HCT116 (cell line): ENCODE data around the gene NTN5. TPM values are rescaled to one million over a fixed set of nuclear protein-coding genes. Genes with fewer than 3 reads are reported as not detected.

Experiments
- ATAC-seq: fragments of 200-7000 bp; cut with Tn5 transposase; 2 replicates; pipeline ENCODE4 v1.9.1; 2020; ENCODE audit warnings: mild to moderate bottlenecking, moderate library complexity
- BruUV-seq: library from RNA; stranded (reverse); fragments of 400-500 nt; replicated peaks from 2 replicates; lab custom pipeline; 2021; lab: Mats Ljungman, UMichigan
- CTCF ChIA-PET: fragments of 300-600 bp; sonication (Branson Sonifier 250); formaldehyde crosslinking; loops from one replicate; lab custom pipeline; 2021; ENCODE audit warnings: antibody characterized with exemption; lab: Charles Lee
- POLR2A ChIA-PET: fragments of 300-600, 350-600 bp; sonication (Branson Sonifier 250); formaldehyde crosslinking; loops from one replicate; lab custom pipeline; 2021; ENCODE audit warnings: antibody characterized with exemption; lab: Charles Lee
- RAD21 ChIA-PET, 2 experiments: fragments of 300-600 bp; sonication (Branson Sonifier 250); formaldehyde crosslinking; loops; one replicate each; lab custom pipeline; 2023; ENCODE audit warnings: low total read pairs in 2 of 2; ENCODE audit not compliant: uncharacterized antibody in 2 of 2, unreplicated experiment in 2 of 2, low non-redundant PET in 1 of 2; lab: Charles Lee
- DNase-seq: peaks from one replicate; pipeline ENCODE4 v3.0.0-alpha.2; 2010; ENCODE audit warnings: low read depth, low spot score
- H2AFZ ChIP-seq: fragments of 200-600 bp; shearing (Covaris generic), sonication (generic); 2 replicates; pipeline ENCODE4 v1.6.1; 2017; ENCODE audit warnings: low read depth, mixed run types, mixed read lengths, antibody characterized with exemption, low read length; ENCODE audit not compliant: poor library complexity, severe bottlenecking
- H3K27ac ChIP-seq: 2 replicates; pipeline ENCODE4 v1.5.1; 2012; ENCODE audit warnings: low read depth, low read length
- H3K27me3 ChIP-seq: fragments of 200-600 bp; sonication (generic); 2 replicates; pipeline ENCODE4 v1.6.1; 2016; ENCODE audit warnings: mixed run types, low read length, mixed read lengths; ENCODE audit not compliant: insufficient read depth
- H3K36me3 ChIP-seq, 2 experiments: fragments of 200-500 bp in 1 of 2; fragments of 200-600 bp in 1 of 2; sonication (Bioruptor generic) in 1 of 2; sonication (generic) in 1 of 2; 2 replicates each; pipeline versions ENCODE4 v1.5.1 to v1.6.1; 2014 to 2016; ENCODE audit warnings: low read length in 2 of 2, inconsistent platforms in 1 of 2, mixed read lengths in 1 of 2, mixed run types in 1 of 2; ENCODE audit not compliant: insufficient read depth in 2 of 2, control insufficient read depth in 1 of 2
- H3K4me1 ChIP-seq, 2 experiments: fragments of 200-600 bp in 1 of 2; sonication (generic) in 1 of 2; 2 replicates each; pipeline versions ENCODE4 v1.5.1 to v1.6.1; 2012 to 2017; ENCODE audit warnings: low read length in 2 of 2, inconsistent platforms in 1 of 2, mild to moderate bottlenecking in 1 of 2, mixed read lengths in 1 of 2, mixed run types in 1 of 2, moderate library complexity in 1 of 2; ENCODE audit not compliant: insufficient read depth in 2 of 2, control insufficient read depth in 1 of 2
- H3K4me2 ChIP-seq: fragments of 200-600 bp; sonication (generic); 2 replicates; pipeline ENCODE4 v1.6.1; 2017; ENCODE audit warnings: mixed run types, low read length, mixed read lengths
- H3K4me3 ChIP-seq, 2 experiments: fragments of 200-600 bp in 1 of 2; sonication (generic) in 1 of 2; replicated peaks in 1 of 2; 2 replicates each; pipeline ENCODE4 v1.5.1; 2011 to 2016; ENCODE audit warnings: low read length in 2 of 2, control low read depth in 1 of 2, low read depth in 1 of 2, mild to moderate bottlenecking in 1 of 2, mixed read lengths in 1 of 2, mixed run types in 1 of 2
- H3K79me2 ChIP-seq: fragments of 200-600 bp; sonication (generic); 2 replicates; pipeline ENCODE4 v1.6.1; 2017; ENCODE audit warnings: mild to moderate bottlenecking, mixed run types, low read length, moderate library complexity, mixed read lengths; ENCODE audit not compliant: insufficient read depth
- H3K9ac ChIP-seq: fragments of 200-600 bp; sonication (generic); 2 replicates; pipeline ENCODE4 v1.6.1; 2016; ENCODE audit warnings: low read length, mixed read lengths
- H3K9me2 ChIP-seq: fragments of 200-600 bp; sonication (generic), shearing (Covaris generic); 2 replicates; pipeline ENCODE4 v1.6.1; 2017; ENCODE audit warnings: mixed run types, mild to moderate bottlenecking, moderate library complexity; ENCODE audit not compliant: insufficient read depth
- H3K9me3 ChIP-seq, 2 experiments: fragments of 200-500 bp in 1 of 2; fragments of 200-600 bp in 1 of 2; sonication (Bioruptor generic) in 1 of 2; sonication (generic) in 1 of 2; 2 replicates each; pipeline ENCODE4 v1.6.1; 2014 to 2017; ENCODE audit warnings: low read length in 2 of 2, mixed read lengths in 2 of 2, inconsistent platforms in 1 of 2, low read depth in 1 of 2, mild to moderate bottlenecking in 1 of 2, mixed run types in 1 of 2, moderate library complexity in 1 of 2; ENCODE audit not compliant: control insufficient read depth in 1 of 2, insufficient read depth in 1 of 2
- H4K20me1 ChIP-seq: fragments of 200-600 bp; sonication (generic), shearing (Covaris generic); 2 replicates; pipeline ENCODE4 v1.6.1; 2017; ENCODE audit warnings: mixed run types, mild to moderate bottlenecking, moderate library complexity; ENCODE audit not compliant: insufficient read depth
- FOSL1 ChIP-seq: IDR thresholded peaks from 2 replicates; pipeline ENCODE4 v1.6.1; 2012; ENCODE audit warnings: low read depth
- POLR2AphosphoS5 ChIP-seq: IDR thresholded peaks from 2 replicates; pipeline ENCODE4 v1.6.1; 2011; ENCODE audit warnings: mild to moderate bottlenecking, low read depth, low read length, moderate library complexity
- SP1 ChIP-seq: IDR thresholded peaks from 2 replicates; pipeline ENCODE4 v1.6.1; 2012; ENCODE audit warnings: low read depth
- ZFX ChIP-seq: fragments of 450-650 bp; IDR thresholded peaks from 2 replicates; pipeline ENCODE4 v1.6.1; 2017
- intact Hi-C: fragments of 100-400 bp; cut with micrococcal nuclease; formaldehyde crosslinking; loops from 2 replicates; pipeline ENCODE4 v1.10.0; 2022
- total RNA-seq: library from RNA; stranded (reverse); gene quantifications from one replicate; pipeline ENCODE4 v1.2.1, GENCODE V29; 2021; ENCODE audit not compliant: unreplicated experiment
- TF ChIP-seq, protein P1 (sequence below), 3 experiments: fragments of 200-600 bp in 1 of 3; sonication (generic) in 1 of 3; IDR thresholded peaks in 2 of 3; conservative IDR thresholded peaks in 1 of 3; 2 replicates each; pipeline ENCODE4 v1.5.1; 2012 to 2017; ENCODE audit warnings: low read depth in 2 of 3, low read length in 2 of 3, antibody characterized with exemption in 1 of 3, borderline replicate concordance in 1 of 3, control low read depth in 1 of 3, mild to moderate bottlenecking in 1 of 3, mixed read lengths in 1 of 3, mixed run types in 1 of 3, moderate library complexity in 1 of 3; ENCODE audit not compliant: insufficient read depth in 1 of 3
- TF ChIP-seq, protein P2 (sequence below): IDR thresholded peaks from 2 replicates; pipeline ENCODE4 v1.6.1; 2012

Gene NTN5
- total RNA-seq, 1 experiment from 2014 or later = 3.1 TPM

DNA sequence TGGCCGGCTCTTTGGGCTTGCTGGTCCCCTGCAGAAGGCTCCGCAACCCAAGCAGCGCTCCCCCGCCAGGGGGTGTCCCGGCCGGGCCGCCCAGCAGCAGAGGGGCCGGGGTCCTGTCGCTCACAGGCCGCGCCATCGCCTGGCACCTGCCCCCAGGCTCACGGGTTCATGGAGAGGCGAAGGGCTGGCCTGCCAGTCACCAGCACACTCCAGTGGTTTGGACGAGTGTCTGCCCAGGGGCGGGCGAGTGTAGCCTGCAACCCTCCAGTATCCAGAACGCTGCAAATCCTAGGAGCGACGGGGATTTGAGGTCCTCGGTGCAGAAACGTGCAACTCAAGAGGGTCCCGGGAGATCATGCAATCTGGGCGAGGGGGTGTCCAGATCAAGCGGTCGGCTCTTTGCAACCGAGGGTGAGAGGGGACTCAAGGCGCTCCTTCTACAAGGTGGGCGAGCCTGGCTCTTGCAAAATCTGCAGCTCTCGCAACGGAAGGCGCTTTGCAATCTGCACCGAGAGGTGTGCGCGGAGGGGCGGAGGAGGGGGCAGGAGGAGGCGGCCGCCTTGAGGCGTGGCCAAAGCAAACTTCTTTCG, 35.9 kb downstream of the NTN5 start, which contains the start of gene DBP:
DBP (minus strand) TSS at position 521 of the 590 bp plus-strand sequence; CDS start at position 136, 385 bp downstream.
- Histone ChIP-seq H4K20me1 (no peaks in the 10 kb centered on the region), H3K4me2 (peak within 1 kb of the TSS; percentile 93), H3K27me3 (no peaks in the 10 kb centered on the region), H3K36me3 (0 out of 4 replicates have a peak, but pooled peaks cover 0 to 3% of the 10 kb centered on the region in 2 experiments), H3K79me2 (peaks cover 18% of the 10 kb centered on the region), H3K27ac (peak within 1 kb of the TSS; percentile 95), H3K9ac (peak within 1 kb of the TSS; percentile 96), H3K4me1 (peaks cover 29 to 71% of the 10 kb centered on the region in 2 experiments), H2AFZ (no peak within 1 kb of the TSS), H3K4me3 (peak within 1 kb of the TSS; percentile 57 to 83), H3K9me3 (no peaks in the 10 kb centered on the region), H3K9me2 (no peaks in the 10 kb centered on the region)
- ATAC-seq = peak; percentile 5; the same call in 1 of the 2 replicates
- BruUV-seq = TSS peak; percentile 44
- no peak for DNase-seq
- CTCF ChIA-PET = no interaction called here
- POLR2A ChIA-PET = interaction anchor here (1.0 to 2.3 kb wide), 4 partner anchors 9 to 20 kb away, joined by 3 to 16 read pairs (median 8); partner anchors contain the start of genes CA11, RPL18 and SPHK2
- intact Hi-C loops = no loop called here
- RAD21 ChIA-PET = no interaction called here
- TF ChIP-seq, protein P1, sequence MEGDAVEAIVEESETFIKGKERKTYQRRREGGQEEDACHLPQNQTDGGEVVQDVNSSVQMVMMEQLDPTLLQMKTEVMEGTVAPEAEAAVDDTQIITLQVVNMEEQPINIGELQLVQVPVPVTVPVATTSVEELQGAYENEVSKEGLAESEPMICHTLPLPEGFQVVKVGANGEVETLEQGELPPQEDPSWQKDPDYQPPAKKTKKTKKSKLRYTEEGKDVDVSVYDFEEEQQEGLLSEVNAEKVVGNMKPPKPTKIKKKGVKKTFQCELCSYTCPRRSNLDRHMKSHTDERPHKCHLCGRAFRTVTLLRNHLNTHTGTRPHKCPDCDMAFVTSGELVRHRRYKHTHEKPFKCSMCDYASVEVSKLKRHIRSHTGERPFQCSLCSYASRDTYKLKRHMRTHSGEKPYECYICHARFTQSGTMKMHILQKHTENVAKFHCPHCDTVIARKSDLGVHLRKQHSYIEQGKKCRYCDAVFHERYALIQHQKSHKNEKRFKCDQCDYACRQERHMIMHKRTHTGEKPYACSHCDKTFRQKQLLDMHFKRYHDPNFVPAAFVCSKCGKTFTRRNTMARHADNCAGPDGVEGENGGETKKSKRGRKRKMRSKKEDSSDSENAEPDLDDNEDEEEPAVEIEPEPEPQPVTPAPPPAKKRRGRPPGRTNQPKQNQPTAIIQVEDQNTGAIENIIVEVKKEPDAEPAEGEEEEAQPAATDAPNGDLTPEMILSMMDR (IDR thresholded peaks at IDR 0.05 in 2 of 3, conservative IDR thresholded peaks at IDR 0.05 in 1 of 3; ENCODE audit: borderline replicate concordance in 1 of 3, insufficient read depth in 1 of 3, low read depth in 2 of 3, low read length in 2 of 3) = peak in 2 of 3 experiments; percentile 16 to 18; a peak in 3 of 6 replicates
- TF ChIP-seq, protein P2, sequence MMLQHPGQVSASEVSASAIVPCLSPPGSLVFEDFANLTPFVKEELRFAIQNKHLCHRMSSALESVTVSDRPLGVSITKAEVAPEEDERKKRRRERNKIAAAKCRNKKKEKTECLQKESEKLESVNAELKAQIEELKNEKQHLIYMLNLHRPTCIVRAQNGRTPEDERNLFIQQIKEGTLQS = no peak
- TF ChIP-seq POLR2AphosphoS5 (peak; percentile 81), ZFX (0 out of 2 replicates have a peak, but pooled peaks have one; percentile 18), FOSL1 (no peak), SP1 (no peak)
